Activated CD4-positive, alpha-beta T cell treated with anti-CD3 and anti-CD28 coated beads, Interleukin-2, amount 50 U/mL, for 24 hours (primary cell): ENCODE measurements around the gene LHPP.
A peak's percentile ranks its signal among the peaks of the same experiment; 100 is the strongest.
"Not testable (repeated sequence)": the region's sequence is repeated elsewhere in the genome, so short reads cannot be mapped to it uniquely, and the experiment has no call there.

Source experiments
- DNase-seq, 2 donors: peaks; one replicate each; pipeline ENCODE4 v3.0.0-alpha.2; 2020; ENCODE audit warnings: low read depth in 1 of 2, low spot score in 1 of 2

The LHPP gene

DNA sequence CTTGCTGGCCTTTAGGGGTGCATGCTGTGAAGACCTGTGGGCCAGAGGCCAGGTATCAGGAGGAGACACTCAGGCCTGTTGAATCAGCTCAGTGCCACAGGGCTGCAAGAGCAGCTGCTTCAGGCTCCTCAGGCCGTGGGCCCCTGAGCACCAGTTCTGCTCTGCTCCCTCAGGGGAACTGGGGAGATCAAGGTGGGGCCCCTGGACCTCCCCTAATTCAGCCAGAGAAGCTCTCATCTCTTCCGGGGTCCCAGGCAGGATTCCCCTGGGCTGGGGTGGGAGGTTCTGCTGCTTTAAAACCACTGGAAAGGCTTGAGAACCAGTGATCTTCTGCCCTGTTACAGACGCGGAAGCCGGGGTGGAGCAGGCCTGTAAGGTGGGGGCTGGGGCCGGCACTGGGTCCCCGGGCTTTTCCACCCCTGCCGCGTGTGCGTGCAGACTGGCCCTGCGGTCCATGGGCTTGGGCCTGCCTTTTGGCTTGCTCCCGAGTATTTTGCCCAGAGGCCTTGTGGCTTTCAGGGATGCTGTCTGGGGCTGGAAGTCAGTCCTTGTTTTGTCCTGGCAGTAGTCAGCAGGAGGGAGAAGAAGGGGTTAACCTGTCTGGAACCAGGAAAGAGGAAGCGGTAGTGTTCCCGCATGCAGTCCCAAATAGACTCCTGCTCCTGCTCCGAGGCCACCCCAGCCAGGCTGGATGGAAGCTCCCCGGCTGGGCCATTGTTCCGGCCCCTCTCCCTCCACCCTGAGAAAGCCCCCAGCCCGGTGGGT, 74.3 kb downstream of the LHPP start:
- DNase-seq: no peak

DNA sequence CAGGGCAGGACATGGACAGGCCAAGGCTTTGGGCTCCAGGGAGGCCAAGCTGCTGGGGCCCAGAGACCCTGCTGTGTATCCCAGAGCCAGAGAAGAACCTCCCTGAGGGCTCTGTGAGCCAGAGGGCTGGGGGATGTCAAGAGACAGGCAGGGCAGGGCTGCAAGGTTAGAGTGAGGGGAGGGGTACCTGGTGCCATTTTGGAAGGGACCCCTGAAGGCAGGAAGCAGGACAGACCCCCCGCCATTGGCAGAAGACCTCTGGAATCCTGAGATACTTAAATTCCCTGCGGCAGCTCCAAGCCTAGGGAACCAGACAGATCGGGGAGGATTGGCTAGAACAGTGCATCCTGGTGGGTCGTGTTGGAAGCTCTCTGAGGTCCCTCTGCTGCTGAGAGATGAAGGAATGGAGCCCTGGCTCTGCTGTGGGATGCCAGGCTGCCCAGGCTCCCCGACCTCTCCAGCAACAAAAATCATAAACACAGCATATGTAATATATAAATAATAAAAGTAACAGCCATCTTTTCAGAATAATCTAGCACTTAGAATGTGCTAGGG, 75.0 kb downstream of the LHPP start:
- DNase-seq: no peak

DNA sequence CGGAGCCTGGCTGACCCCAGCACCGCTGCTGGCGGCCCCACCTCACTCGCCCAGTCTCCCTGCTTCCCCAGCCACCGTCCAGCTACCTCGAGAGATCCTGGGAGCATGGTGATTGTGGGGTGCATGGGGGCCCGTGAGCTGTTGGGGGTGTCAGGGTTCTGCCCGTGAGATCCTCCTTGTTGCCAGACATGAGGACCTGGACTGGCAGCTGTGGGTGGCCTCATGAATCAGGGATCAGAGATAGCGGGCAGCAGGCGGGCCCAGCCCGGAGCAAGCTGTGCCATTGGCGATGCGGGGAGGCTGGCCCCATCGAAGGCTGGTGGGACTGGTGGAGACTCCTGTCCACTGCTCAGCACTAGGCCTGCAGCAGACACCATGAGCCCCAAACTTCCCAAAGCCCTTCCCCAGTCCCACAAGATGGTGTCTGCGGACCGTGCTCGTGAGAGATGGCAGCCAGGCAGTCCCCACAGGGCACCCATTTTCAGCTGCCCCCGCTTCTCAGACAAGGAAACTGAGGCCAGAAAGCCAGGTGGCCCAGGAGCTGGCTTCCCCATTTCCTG, 75.6 kb downstream of the LHPP start:
- no peak for DNase-seq

DNA sequence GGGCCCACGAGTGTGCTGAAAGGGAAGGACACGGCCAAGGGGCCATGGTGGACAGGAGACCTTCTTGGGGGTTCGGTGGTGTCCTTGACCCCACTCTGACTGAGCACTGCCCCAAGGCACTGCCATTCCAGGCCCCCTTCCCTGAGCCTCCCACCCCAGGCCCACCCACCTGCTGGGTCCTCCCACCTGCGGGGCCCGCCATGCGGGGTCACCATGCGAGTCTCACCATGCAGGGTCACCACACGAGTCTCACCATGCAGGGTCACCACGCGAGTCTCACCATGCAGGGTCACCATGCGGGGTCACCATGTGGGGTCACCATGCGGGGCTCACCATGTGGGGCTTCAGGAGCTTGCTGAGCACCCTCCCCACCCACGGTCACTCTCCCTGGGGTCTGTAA, 76.3 kb downstream of the LHPP start:
- no peak for DNase-seq

DNA sequence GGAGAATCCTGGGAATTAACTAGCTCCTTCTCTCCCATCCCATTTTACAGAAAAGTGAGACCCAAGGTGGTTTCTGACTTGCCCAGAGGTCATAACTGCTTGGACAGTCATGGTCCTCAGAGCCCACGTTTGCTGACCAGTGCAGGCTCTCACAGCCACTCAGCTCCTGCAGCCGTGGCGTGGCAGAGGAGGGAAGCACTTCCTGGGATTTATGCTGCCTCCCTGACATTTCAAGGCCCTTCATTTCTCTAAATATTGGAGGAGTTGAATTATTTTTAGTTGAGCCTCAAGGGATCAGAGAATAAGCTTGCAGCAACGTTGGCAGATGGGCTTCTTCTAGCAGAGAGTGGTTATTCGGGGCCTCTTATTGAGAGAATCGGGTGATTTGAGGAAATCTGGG, 77.1 kb downstream of the LHPP start:
- DNase-seq: no peak

DNA sequence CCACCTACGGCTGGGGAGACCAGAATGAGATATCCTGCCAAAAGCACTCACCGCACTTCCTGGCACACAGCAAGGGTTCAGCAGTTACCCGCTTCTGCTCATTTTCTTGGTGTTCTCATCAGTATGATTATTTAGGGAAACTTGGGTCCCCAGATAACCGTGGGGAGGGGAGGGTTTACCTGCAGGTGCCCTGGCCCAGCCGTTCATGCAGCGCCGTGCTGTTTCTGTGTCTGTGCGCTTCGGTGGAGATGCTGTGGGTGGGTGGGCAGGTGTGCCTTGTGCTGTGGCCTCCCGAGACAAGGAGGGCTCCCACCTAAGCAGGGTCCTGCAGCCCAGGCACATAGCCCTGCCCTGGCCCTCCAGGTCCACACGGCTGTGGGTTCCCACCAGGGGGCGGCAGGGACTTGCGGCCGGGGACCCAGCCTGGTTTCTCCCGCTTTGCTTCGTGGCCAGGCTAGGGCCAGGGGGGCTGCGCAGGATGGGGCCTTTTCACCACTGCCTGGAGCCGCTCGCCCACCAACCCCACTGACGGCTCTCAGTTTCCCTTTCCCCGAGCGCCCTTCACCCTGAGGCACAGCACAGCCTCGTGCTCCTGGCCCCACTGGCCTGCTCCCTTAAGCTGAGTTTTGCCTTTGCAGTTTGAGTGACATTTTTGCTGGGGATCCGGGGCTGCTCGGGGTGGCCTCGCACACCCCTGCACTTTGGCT, 78.5 kb downstream of the LHPP start:
- peak; percentile 38 to 50 for DNase-seq

DNA sequence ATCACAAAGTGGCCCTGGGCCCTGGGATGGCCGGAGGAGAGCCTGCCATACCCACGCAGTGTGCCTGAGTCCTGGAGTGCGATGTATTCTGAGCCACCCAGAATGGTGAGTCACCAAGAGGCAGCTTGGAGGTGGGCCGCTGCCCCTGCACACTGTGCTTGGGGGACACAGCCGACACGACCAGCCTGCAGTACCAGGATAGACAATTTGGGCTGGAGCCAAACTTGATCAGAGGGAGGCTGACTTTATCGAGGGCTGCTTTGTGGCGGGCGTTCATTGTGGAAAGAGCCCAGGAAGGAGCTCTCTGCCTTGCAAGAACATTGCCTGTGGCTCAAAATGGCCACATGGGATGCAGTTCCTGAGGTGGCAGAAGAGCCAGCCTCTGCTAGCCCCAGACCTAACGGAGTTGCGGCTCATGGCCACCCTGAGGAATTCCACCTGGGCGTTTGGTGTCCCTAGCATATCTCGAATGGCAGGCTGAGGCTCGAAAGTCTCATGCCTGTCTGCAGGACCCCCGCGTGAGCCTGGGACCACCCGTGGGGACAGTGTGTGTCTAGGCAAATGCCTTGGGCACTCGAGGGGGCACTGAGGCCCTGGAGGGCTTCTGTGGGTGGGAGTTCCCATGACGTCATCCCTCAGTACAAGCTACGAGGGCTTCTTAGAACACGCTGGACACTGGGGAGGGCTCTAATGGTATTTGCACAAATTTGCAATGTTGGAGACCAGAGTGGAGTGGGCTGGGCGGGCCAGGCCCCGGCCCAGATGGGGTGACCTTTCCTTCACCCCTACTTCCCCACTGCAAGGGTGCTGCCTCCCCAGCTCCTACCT, 79.7 kb downstream of the LHPP start:
- no peak for DNase-seq

DNA sequence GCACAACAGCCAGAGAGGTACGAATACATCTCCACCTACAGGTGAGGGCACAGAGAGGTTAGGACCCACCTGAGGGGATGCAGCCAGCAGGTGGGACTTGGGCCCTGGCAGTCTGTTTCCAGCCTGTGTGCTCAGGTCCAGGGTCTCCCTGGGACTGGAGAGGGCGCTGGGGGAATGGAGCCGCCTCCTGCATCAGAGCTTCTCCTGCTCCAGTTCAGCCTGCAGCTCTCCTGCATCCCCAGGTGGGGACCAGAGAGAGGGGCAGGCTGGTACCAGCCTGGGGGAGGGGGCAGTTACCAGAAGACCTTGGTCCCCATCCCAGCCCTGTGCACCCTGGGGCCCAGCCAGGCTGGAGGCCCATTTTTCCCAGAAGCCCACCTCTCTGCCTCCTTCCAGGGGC, 80.7 kb downstream of the LHPP start:
- no peak for DNase-seq

DNA sequence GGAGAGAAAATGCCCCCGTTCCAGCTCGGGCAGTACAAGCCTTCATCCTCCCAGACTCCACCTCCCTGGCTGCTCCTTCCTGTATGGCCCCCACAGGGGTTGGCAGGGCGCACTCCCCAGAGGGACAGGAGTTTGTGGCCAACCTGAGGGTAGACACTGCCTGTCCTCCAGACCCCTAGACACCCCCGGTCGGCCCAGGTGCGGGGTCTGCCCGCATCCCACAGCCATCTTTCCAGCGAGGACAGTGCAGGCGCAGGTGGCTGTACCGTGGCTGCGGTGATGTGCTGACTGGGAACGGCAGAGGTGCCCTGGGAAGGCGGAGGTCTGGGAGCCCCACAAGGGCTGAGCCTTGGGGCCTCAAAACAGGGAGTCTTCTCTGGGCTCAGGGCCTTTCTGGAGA, 81.5 kb downstream of the LHPP start:
- no peak for DNase-seq

DNA sequence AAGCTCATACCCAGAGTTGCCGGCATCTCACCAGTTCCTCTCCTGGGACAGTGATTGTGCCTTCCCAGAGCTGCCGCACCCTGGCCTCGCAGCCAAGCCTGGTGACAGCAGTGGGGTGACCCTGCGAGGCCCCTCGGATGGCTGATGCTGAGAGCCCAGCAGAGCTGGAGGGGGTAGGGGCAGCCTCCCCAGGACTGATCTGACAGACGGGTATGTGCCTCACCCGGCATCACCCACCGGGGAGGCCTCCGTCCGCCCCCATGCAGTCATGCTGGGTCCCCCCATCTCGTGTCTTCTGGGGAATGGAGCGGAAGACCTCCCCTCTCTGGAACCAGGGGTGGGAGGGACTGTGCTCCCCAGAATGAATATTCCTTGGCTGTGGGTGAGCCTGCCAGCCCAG, 82.3 kb downstream of the LHPP start:
- DNase-seq: no peak

DNA sequence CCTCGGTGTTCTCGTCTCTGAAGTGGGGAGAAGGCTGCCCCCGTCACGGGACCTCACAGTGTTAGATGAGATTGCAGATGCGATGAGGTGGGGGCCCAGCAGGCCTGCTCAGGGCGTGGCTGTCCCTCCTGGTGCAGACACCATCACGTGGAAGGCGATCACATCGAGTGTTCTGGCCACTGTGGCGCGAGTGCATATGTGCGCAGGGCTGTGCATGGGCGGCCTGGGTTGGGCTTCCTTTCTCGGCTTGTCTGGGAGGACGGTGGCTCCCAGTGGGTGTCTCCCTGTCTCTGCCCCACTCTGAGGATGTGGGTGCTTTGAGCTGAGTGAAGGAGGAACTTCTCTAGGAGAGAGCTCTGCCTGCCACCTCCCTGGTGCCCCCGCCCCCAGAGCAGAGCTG, 83.1 kb downstream of the LHPP start:
- DNase-seq: no peak

DNA sequence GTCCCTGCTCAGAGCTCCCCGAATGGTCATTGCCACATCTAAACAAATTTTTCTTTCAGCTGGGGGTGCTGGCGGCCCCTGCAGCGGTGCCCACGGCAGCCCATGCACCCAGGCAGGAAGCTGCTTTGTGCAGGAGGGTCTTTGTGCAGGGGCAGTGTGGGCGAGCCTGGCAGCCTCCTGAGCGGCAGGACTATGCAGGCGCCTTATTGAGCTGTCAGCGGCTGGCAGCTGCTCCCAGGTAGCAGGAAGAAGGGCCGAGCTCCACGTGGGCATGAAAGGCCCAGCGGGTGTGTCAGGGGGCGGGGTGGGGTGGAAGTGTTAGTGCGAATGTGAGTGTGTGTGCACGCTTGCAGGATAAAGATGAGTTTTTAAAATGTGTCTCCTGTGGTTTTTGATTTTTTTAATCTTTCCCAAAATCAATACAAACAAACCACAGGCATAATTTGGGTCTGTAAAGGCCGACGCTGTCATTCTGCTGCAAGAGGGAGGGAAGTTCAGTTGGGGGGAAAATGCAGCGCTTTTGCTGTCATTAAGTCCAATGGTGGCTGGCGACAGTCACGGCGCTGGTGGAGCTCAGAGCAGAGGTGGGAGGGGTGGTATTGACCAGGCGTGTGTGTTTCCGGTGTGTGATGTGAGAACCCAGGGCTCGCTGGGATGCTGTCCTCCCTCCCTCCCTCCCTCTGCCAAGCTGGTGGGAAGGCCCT, 83.9 kb downstream of the LHPP start:
- DNase-seq: no peak

DNA sequence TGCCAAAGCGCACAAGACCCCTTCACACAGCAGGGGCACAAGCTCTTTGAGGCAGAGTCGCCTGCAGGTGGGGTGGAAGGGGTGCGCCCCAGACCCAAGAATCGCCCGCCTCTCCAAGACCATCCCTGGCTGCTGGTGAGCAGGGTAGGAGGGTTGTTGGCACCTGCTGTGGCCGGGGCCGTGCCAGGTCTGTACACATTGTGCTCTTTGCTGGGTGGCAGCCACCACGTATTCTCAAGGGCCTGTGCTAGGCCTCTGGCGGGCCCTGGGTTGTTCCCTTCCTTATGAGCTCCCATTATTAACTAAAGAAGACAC, 84.4 kb downstream of the LHPP start:
- no peak for DNase-seq

DNA sequence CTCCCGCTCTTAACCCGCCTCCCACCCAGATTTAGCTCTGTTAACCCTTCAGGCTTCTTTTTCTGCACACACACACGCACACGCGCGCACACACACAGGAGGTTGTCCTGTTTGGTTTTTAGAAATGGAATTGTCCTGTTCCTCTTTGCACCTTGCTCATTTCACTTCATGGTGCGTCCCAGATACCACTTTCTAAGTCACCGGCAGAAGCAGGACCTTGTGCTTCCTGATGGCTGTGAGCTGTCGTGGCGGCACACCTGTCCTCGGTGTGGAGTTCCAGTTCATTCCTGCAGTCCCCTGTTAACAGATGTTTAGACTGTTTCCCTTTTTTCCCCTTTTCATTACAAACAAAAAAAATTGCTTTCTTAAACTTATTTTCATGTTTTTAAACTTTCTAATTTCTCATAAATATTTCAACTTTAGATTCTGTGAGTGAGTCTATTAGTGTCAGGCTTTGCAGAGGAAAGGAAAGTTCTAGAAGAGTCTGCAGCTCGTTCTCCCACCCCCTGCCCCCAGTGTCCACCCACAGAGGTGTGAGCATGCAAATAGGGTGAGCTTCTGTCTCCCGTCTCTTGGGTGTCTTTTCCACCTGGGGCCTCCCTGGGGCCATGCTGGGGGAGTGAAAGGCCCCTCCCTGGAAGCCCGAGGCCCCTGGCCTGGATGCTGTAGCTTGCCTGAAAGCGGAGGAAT, 85.5 kb downstream of the LHPP start:
- DNase-seq: no peak

DNA sequence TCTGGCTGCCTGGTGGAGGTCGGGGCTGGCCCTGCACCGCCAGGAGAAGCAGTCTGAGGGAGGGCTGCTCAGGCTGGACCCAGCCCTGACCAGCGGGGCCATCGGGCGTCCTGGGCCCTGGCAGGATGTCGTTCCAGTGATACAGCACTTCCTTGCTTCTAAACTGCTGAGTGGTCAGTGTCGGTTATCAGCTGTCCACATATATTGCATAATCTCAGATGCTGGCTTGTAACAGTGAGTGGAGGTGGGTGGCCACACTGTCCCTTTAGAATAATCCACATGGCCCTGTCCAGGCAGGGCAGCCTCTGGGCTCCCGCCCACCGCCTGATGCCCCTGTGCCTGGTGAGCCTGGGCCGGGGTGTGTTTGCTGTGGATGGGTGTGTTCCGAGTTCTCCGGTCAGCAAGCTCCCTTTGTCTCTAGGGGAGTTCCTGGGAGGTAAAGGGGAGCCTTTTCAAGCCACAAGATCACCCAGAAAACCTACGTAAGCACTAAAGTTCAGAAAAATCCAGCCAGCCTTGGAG, 86.1 kb downstream of the LHPP start:
- DNase-seq: no peak

DNA sequence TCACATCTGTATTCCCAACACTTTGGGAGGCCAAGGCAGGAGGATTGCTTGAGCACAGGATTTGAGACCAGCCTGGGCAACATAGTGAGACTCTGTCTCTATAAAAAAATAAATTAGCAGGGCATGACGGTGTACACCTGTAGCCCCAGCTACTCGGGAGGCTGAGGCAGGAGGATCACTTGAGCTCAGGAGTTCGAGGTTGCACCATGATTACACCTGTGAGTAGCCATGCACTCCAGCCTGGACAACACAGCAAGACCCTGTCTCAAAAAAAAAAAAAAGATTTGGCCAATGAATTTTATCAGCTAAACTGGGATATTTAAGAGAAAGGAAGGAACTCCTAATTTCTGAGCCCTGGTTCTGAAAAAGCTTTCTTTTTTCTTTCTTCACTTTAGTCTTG, 87.5 kb downstream of the LHPP start:
- DNase-seq: not testable (repeated sequence)

DNA sequence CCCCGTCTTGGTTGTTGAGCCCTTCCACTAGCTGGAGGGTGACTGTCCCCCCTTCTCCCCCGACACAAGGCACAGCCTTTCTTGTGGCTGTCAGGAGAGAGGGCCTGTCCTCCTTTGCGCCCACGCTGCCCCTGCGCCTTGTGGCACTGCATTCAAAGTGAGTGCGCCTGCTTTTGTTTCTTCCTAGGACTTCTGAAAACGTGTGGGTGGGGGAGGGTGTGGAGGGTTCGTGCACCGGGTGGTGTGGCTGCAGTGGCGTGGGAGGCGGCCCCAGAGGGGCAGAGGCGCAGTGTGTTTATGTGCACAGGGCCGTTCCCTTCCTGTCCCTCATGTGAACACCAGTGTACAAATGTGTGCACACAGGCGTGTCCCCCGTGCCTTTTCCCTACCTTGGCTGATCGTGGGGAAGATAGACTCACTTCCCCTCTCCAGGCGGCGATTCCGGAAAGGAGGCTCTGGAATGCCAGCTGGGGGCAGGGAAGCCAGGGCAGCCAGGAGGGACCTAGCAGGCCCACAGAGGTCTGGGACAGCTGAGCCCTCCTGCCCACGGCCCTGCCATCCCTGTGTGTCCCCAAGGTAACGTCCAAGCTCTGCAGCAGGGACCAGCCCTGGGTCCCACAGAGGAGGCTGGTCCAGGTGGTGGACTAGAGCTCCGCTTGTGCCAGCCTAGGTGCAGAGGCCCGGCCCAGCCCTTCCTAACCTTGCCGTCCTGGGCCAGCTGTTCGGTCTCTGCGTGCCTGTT, 88.8 kb downstream of the LHPP start:
- DNase-seq: no peak

DNA sequence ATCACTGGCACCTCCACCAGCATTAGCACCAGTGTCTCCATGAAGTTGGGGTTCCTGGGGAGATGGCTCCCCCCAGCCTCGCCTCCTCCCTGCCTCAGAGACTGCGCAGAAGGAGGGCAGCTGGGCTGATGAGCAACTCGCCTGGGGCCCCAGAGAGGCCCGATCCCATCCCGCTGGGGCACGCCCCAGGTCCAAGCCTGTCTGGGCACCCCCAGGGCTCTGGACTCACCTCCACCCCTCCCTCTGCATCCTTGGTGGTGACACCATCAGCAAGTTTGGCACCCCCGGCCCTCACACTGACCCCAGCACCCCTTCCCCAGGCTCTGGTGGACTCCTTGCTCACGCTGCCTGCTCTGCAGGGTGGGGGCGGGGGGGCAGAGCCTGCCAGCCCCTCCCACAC, 89.5 kb downstream of the LHPP start:
- no peak for DNase-seq

DNA sequence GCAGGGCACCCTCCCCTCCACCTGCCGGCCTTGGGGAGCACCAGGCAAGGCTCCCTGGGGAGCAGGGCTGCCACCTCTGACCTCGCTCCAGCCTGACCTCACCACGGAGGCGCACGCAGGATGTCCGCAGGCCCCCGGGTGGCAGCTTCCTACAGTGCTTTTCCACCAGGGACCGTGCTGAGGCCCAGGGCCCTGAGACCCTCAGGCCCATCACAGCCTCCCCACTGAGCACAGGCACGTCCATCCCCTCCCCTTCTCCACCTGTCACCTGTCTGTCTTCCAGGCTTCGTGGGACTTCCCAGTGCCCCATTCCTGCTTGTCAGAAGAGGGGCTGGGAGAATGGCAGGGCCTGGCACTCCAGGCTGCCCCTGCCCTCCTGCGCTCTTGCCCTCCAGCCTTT, 90.1 kb downstream of the LHPP start:
- no peak for DNase-seq
